Measurements from ENCODE around the gene BICC1.

BICC1 gene

DNA sequence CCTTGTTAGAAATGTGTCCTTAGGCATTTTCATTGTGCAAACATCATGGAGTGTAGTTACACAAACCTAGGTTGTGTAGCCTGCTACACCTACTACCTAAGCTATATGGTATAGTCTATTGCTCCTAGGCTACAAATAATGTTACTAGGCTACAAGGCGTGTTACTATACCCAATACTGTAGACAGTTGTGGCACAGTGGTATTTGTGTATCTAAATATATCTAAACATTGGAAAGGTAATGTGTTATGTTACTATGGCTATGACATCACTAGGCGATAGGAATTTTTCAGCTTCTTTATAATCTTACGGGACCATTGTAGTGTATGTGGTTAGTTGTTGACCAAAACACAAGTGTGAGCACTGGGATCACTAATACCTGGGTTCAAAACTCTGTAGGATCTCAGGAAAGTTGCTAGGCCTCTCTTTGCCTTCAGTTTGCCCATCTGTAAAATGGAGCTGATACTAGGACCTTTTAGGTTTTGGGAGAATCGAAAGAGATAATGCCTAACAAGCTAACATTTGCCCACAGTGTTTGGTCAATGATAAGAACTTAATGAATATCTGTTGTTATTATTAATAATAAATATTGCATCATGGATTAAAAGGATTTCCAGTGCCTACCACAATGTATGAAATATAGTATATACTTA lies 2.7 kb downstream of the BICC1 start:
- DNase-seq: no peak

DNA sequence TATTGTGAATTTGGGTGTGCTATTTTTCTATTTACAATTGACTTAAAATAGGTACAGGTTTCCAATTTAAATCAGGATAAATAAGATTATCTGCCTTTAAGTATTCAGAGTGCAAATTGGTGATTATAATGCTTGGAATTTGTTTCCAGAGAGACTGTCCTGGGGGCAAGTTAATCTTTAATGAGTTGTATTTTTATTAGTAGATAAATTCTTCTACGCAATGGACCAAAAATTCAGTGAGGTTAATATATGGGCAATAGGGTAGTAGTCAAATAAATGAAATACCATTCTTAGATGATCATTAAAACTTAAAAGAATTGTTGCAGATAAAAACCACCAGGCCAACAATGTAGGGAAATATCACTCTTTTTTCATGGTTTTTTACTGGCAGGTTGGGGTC lies 3.4 kb downstream of the BICC1 start:
- no peak for DNase-seq

DNA sequence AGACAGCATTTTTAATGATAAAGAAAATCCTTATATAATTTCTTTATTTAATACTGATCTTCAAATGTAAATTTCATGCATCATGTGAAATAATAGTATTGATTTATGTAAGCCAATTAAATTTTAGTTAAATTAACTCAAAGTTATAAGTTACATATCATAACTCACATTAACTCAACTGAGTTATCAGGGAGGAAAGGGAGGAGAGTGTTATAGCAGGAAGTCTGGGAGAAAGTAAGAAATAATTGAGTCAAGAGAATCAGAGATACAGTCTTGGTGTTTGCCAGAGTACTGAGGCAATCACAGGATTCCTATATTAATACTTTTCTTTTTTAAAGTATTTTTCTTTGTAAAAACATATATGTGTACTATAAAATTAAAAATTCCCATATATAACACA lies 4.0 kb downstream of the BICC1 start:
- no peak for DNase-seq

DNA sequence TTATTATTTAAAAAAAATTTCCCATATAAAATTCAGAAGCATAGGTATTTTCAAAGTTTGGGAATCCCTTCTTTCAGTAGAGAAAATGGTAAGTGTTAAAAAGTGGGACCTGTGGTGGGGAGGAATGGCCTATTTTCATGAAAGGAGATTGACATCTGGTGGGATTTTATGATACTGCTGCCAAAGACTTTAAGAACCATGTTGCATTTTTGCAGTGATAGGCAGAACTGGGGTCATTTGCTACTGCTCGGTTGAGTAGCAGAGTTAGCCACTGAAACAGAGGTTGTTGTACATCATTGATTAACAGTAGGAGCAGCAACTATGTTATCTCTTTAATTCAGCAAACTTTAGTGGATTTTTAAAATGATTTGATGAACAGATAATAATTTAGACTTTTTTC lies 4.4 kb downstream of the BICC1 start:
- no peak for DNase-seq

DNA sequence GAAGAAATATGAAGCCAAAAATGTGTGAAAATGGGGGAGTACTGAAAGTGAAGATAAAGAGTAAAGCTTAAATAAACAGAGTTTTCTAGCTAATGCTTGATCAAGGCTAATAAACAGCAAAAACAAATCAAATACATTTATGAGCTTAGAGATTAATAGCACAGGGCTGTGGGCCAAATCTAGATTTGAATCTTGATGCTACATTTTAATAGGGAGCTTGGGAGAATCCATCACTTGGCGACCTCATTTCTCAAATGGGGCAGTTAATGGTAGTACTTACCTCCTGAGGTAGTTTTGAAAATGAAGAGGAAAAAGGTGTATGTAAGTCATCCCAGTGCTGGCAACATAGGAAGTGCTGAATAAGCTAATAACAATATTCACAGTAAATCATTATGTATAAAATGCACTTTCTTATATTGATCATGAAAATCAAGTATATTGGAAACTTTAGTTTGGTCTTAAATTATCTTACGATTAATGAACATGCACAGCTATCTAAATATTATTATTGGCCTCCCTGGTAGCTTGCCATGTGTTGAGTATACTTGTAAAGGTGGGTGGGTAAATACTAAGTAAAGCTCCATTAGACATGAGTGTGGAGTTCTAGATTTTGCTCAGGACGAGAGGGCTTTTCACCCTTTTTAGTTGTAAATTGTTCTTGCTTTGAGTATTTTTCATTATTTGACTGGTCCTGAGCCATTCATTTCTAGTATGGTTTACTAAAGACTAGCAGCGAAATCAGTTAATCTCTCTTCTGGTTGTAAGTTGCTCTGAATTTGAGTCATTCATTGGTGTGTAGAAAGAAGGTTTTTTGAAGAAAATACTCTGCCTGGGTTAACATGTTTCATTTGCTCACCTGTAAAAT lies 5.1 kb downstream of the BICC1 start:
- DNase-seq: no peak

DNA sequence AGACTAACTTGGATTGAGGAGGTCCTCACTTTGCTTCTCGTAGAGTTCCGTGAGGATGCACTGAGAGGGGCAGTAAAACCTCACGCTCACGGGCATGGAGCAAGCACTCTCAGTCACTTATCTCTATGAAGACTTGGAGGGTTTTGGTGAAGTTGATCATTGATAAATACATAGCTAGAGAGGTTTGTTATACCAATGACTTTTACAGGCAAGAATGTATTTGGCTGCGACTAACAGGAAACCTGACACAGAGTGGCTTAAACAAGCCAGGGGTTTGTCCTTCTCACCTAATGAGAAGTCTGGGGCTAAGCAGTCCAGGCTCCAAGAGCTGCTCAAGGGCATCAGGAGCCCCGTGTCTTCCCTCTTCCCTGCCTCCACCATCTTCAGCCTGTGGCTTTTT lies 6.1 kb downstream of the BICC1 start:
- DNase-seq: no peak

DNA sequence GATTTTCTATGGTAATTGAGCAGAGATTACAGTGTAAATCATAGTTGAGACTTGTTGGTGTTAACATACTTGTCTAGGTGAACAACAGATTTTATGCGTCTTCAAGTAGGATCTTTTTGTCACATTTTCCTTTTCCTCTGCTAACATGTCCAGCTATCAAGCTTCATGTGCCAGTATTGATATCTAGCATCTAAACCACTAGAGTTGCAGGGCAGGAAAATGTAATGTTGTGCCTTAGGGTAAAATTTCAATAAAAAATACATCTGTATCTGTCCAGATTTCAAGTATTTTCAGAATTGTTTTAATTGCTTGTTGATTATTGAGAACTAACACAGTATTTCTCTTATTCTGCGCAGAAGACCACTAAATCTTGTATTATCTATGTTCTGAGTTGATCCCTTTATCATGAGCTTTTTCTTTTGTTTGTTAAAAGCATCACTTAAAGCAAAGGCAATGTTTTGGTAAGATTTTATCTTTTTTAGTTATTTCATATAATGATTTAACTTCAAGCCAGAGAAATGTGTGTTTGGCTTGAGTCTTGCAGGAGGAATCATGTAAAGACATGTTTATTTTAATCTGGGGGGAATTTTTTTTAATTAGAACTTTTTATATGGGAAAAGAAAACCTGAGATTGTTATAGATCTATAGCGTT lies 16.5 kb downstream of the BICC1 start:
- DNase-seq: no peak

DNA sequence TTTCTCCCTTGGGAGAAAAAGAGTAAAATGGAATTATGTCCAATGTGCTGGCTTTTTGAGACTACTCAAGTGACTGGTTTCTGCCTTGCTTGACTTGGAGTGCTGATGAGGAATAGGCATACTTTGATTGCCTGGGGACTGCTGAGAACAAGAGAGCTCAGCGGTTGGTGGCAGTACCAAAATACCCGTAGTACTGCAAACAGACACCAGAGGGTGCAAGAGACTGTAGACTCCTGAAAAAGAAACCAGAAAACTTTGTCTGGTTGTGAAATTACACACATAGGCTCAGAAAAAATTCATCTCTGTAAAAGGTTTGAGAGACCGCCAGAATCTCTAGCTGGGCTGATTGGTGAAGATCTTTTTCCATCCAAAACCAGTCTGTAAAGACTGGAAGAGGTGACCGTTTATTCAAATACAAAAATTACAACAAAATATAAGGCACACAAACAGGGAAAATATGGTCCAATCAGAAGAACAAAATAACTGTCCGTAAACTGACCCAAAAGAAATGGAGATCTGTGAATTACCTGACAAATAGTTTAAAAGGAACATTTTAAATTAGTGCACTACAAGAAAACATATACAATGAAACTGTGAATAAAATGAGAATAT lies 18.5 kb downstream of the BICC1 start:
- DNase-seq: peak; percentile 7

DNA sequence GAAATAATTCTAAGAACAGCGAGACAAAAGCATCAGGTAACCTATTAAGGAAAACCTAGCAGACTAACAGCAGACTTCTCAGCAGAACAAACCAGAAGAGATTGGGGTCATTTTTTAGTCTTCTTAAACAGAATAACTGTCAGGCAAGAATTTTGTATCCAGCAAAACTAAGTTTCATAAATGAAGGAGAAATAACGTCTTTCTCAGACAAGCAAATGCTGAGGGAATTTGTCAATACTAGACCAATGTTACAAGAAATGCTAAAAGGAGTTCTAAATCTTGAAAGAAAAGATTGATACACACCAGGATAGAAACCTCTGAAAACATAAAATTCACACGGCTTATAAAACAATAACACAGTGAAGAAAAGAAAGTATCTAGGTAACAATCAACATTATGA lies 22.6 kb downstream of the BICC1 start:
- no peak for DNase-seq

DNA sequence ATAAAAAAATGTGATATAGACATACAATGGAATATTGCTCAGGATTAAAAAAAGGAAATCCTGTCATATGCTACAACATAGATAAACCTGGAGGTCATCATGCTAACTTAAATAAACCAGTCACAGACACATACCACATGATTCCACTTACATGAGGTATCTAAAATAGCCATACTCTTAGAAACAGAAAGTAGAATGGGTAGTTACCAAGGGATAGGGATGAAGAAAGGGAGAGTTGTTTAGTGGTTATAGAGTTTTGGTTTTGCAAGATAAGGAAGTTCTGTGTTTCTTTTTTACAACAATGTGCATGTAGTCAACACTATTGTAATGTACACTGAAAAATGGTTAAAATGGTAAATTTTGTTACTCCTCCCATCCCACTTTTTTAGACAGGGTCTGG lies 30.5 kb downstream of the BICC1 start:
- no peak for DNase-seq

DNA sequence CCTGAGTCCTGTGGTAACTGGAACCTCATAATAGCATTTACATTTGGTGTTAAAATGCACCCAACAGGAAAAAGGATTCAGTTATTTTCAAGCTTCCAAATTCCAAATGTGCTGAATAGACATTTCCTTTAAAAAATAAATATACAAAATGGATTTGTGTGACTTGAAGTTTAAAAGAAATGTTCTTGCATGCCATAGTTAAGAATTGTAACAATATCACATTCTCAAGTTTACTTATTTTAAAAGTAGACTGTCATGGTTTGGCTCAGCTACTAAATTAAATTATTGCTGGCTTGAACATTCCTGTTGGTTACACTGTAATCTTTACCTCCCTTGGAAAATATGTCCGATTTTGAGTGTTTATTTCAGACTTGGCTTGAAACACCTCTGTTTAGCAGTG lies 31.5 kb downstream of the BICC1 start:
- no peak for DNase-seq

DNA sequence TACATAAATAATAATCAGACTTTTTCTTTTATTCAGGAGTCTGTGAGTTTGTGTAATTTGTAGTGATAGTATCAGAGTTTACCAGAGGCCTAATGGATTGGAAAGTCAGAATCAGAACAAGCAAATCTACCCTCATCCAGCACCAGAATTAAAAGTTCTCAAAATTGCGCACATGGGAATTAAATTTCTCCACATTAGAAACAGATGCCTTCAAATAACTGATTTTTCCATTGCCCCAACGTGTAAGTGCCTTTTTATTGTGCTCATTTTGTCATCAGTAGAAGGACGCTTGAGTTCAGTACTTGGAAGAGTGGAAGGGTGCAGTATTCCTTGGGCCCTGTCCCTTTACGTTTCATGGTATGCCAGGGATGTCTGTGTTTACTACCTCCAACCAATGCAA lies 32.8 kb downstream of the BICC1 start:
- DNase-seq: no peak

DNA sequence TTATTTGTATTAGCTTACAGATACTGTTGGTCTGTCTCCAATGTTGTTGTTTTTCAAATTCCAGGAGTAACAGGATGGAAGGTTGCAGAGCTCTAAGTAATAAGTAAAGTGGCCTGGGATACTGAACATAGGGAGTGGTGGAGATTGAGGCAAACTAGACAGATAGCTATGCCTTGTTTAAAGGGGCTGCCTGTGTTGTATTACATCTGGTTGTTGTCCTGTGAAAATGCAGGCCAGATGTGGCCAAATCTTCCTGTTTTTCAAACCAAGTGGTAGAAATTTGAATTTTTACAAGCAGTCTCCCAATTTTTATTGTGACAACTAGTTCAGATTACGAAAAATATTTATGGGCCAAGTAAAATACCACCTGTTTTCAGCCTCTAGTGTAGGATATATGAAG lies 33.5 kb downstream of the BICC1 start:
- no peak for DNase-seq

DNA sequence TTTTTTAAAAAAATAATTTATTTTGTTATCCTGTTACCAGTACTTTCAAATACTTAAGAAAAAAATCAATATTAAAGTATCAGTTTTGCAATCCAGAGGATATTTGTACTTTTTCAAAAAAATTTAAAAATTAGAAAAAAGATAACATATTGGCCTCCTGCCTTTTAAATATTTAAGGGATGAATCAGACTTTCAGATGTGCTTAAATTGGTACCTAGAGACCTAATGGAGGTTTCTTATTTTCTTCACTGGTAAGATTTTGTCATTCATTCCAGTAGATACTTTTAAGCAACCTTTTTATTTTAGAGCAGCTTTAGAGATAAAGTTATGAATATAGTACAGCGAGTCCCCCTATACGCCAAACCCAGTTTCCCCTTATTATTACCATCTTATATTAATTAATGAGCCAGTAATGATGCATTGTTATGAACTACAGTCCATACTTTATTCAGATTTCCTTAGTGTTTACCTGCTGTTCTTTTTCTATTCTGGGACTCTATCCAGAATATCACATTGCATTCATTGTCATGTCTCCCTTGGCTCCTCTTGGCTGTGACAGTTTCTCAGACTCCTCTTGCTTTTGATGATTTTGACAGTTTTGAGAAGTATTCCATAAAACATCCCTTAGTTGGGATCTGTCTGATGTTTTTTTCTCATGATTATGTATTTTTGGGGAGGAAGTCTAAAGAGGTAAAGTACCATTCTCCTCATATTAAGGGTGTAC lies 34.2 kb downstream of the BICC1 start:
- no peak for DNase-seq

DNA sequence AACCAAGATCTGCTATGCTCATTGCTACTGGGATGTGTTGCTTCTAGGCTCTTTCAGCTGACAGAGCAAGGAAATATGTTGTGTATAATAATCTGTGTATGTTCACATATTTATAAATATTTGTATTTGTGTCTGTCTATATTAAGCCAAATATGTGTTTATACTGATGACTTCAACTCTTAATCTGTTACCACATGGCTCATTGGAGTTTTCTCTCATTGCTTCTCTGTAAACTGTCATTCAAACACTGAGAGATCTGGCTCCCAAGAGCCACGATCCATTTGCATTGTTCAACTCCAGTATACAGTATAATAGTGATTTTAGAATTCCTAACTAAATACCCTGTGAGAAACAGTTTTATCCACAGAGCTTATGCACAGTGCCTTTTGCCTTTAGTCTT lies 35.3 kb downstream of the BICC1 start:
- no peak for DNase-seq

DNA sequence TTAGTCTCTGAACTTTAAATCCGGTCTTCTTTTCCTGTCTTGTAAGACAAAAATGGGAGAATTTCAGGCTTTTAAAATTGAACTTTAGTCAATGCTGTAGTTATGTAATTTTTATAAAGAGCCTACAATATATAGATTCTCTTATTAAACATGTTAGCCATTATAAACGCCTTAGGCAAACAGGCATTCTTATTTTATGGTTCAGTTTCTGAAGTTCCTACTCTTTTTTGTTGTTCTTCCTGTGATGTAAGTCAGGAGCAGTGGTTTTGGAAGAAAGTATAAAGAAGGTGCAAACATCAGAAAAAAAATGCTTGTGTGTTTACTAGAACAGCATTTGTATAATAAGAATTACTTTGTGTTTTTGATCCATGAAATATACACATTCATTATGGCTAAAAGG lies 41.6 kb downstream of the BICC1 start:
- DNase-seq: no peak

DNA sequence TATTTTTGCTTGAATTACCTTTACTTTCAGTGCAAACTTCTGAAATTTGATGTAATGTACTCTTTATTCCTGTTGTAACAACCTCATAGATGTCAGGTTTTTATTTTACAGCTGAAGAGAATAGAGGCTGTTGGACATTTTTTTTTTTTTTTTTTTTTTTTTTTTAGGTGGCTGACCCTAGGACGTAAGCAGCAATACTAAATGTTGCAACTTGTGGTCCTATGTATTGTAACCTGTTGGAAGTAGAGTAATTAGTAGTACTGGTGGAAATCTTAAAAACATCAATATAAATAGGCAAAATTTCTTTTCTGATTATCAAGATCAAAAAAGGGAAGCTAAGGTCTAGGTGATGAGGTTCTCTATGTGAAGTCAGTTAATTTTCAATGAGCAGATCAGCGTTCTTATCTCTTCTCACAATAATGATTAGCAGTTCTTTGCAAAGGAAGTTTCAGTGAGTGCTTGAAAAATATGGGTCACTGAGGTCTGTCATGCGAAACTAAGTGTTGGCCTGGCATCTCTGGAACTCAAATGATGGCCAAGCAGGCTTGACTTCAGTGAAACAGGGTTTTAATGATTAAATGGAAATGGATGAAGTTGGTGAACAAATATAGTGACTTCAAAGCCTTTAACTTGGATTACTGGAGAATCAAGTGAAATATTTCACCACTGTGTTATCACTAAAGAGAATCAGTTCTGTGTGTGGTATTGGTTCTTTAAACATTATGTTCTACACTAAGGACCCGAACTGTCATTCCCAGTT lies 42.7 kb downstream of the BICC1 start:
- DNase-seq: no peak

DNA sequence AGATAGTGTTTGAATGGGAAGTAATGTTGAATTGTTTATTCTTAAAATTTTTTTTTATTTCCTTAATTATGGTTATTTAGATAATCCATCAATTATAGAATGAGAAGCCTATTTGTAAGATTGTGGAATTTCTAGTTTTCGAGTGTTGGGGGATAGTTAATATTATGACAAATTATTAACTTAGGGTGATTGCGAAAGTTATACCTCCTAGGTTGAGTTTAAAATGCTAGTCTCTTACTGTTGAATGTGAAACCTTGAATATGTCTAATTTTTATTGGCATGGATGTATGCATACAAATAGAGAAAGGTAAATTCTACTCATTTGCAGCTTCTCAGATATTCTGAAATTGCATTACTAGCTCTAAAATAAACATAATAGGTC lies 43.2 kb downstream of the BICC1 start:
- no peak for DNase-seq

DNA sequence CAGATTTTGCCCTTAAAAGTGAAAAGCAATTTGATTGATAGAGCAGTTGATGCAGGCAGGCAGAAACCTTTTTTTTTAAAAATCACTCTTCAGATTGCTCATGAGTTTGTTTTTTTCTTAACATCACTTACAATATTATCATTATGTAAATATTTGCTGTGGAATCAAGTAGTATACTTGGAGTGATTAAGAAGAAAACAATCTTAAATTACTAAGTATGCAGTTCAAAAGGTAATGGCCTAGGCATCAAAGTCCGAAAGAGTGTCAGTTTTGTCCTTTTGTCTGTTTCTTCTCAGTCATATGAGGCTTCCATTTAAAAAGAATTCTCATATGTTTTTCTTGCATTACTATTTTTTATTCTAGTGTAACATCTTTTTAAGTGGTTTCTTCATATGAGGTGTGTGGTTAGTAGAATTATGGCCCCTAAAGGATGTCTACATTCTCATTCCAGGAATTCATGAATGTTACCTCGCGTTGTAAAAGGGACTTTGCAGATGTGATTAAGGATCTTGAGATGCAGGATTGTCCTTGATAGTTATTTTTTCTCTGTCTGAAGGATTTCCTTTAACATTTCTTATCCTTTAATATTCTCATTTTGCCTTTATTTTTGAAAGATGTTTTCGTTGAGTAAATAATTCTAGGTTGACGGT lies 44.0 kb downstream of the BICC1 start:
- DNase-seq: no peak

DNA sequence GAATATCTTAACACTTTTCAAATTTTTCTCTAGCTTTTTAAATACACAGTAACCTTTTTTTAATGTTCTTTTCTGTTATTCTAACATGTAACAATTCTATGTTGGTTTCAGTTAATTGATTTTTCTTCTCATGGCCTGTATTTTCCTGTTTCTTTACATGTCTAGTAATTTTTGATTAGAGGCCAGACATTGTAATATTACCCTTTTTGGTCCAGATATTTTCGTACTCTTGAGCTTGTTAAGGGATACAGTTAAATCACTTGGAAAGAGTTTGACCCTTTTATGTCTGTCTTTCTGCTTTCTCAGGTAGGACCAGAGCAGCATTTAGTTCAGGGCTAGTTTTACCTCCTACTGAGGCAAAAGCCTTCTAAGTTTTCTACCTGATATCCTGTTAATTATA lies 45.0 kb downstream of the BICC1 start:
- DNase-seq: no peak

DNA sequence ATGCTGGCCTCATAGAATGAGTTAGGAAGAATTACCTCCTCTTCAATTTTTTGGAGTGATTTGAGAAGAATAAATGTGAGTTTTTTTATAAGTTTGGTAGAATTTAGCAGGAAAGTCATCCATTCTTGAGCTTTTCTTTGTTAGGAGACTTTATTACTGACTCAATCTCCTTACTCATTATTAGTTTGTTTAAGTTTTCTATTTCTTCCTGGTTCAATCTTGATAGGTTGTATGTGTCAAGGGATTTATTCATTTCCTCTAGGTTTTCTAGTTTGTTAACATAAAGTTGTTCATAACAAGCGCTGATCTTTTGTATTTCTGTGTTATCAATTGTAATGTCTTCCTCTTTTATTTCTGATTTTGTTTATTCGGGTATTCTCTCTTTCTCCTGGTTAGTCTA lies 47.4 kb downstream of the BICC1 start:
- no peak for DNase-seq

DNA sequence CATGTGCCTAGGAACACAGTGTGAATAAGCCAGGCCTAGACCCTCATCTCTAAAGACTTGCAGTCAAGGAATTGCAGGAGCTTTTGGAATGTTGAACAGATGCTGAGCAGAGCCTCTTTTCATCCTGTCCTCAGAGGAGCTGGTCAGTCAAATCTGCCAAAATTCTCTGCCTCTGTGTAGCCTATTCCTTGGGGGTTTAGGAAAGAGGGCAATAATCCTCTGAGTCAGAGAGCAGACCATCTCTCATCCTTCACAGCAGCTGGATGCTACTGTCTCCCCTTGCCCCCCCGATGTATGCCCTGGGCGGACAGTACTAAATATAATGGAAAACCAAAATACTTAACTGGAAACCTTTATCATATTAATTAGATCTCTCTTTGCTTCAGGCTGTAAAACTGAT lies 52.6 kb downstream of the BICC1 start:
- DNase-seq: no peak

All from NCI-H446 treated with DMSO at 0.1 percent for 48 hours (cell line).